GM18867 (cell line): ENCODE results near the gene NCCRP1.
"Not testable (repeated sequence)": the region's sequence is repeated elsewhere in the genome, so short reads cannot be mapped to it uniquely, and the experiment has no call there.

Source experiments
- ATAC-seq: cut with Tn5 transposase; IDR thresholded peaks from one replicate; pipeline ENCODE4 v1.9.1; 2021; ENCODE audit warnings: mild to moderate bottlenecking, moderate library complexity; ENCODE audit not compliant: unreplicated experiment

Gene NCCRP1

GRCh38 chr19:39205449-39205764 is 8.6 kb downstream of the NCCRP1 start:
- no peak for ATAC-seq

GRCh38 chr19:39206122-39206521 is 9.4 kb downstream of the NCCRP1 start:
- ATAC-seq: no peak

- ATAC-seq: no peak
Observed at GRCh38 chr19:39207293-39207836, 10.6 kb downstream of the NCCRP1 start.

- no peak for ATAC-seq
Observed at GRCh38 chr19:39208175-39208795, 11.5 kb downstream of the NCCRP1 start.

GRCh38 chr19:39209196-39209595 is 12.4 kb downstream of the NCCRP1 start:
- ATAC-seq: no peak

GRCh38 chr19:39211731-39212374 is 15.1 kb downstream of the NCCRP1 start:
- no peak for ATAC-seq

- no peak for ATAC-seq
Observed at GRCh38 chr19:39212375-39212742, 15.6 kb downstream of the NCCRP1 start.

GRCh38 chr19:39215323-39215722 is 18.6 kb downstream of the NCCRP1 start:
- ATAC-seq: not testable (repeated sequence)

- ATAC-seq: no peak
Observed at GRCh38 chr19:39217094-39217493, 20.3 kb downstream of the NCCRP1 start.

GRCh38 chr19:39218230-39219007 is 21.7 kb downstream of the NCCRP1 start:
- no peak for ATAC-seq

GRCh38 chr19:39219108-39219507 is 22.3 kb downstream of the NCCRP1 start:
- not testable (repeated sequence) for ATAC-seq

- ATAC-seq: no peak
Observed at GRCh38 chr19:39223703-39224279, 27.0 kb downstream of the NCCRP1 start.

- no peak for ATAC-seq
Observed at GRCh38 chr19:39224910-39225309, 28.1 kb downstream of the NCCRP1 start.

- no peak for ATAC-seq
Observed at GRCh38 chr19:39230096-39230764, 33.5 kb downstream of the NCCRP1 start.

- no peak for ATAC-seq
Observed at GRCh38 chr19:39232708-39233107, 35.9 kb downstream of the NCCRP1 start.

GRCh38 chr19:39236527-39236926 is 39.8 kb downstream of the NCCRP1 start:
- ATAC-seq: no peak

GRCh38 chr19:39237200-39238184 is 40.7 kb downstream of the NCCRP1 start:
- ATAC-seq: no peak

GRCh38 chr19:39238209-39238608 is 41.4 kb downstream of the NCCRP1 start:
- ATAC-seq: no peak

- ATAC-seq: no peak
Observed at GRCh38 chr19:39238944-39239343, 42.2 kb downstream of the NCCRP1 start.

- no peak for ATAC-seq
Observed at GRCh38 chr19:39240421-39240820, 43.7 kb downstream of the NCCRP1 start.
